DMS153 (cell line): ENCODE results near the gene TM4SF20.
"Not testable (repeated sequence)": the region's sequence is repeated elsewhere in the genome, so short reads cannot be mapped to it uniquely, and the experiment has no call there.

ENCODE experiments used
- DNase-seq: peaks from one replicate; lab custom pipeline; 2025; lab: John Stamatoyannopoulos, UW

Gene TM4SF20

GRCh38 chr2:227367427-227367795 lies 11.7 kb downstream of the TM4SF20 start:
- no peak for DNase-seq

- DNase-seq = no peak
Measured at GRCh38 chr2:227366769-227367426, 12.2 kb downstream of the TM4SF20 start.

- no peak for DNase-seq
Measured at GRCh38 chr2:227365833-227366232, 13.3 kb downstream of the TM4SF20 start.

GRCh38 chr2:227364585-227365263 lies 14.4 kb downstream of the TM4SF20 start:
- not testable (repeated sequence) for DNase-seq

- DNase-seq = no peak
Measured at GRCh38 chr2:227363756-227364155, 15.3 kb downstream of the TM4SF20 start.

GRCh38 chr2:227360351-227360750 lies 18.8 kb downstream of the TM4SF20 start:
- DNase-seq = no peak

GRCh38 chr2:227351639-227352038 lies 27.5 kb downstream of the TM4SF20 start:
- DNase-seq = no peak

- no peak for DNase-seq
Measured at GRCh38 chr2:227349989-227350612, 29.0 kb downstream of the TM4SF20 start.

GRCh38 chr2:227348324-227348723 lies 30.8 kb downstream of the TM4SF20 start:
- DNase-seq = no peak

GRCh38 chr2:227347117-227347516 lies 32.0 kb downstream of the TM4SF20 start:
- no peak for DNase-seq

- DNase-seq = no peak
Measured at GRCh38 chr2:227344231-227344630, 34.9 kb downstream of the TM4SF20 start.

- DNase-seq = no peak
Measured at GRCh38 chr2:227341553-227341952, 37.6 kb downstream of the TM4SF20 start.

- no peak for DNase-seq
Measured at GRCh38 chr2:227340106-227340505, 39.0 kb downstream of the TM4SF20 start.

GRCh38 chr2:227339098-227339599 lies 40.0 kb downstream of the TM4SF20 start:
- no peak for DNase-seq

GRCh38 chr2:227337442-227337841 lies 41.7 kb downstream of the TM4SF20 start:
- no peak for DNase-seq

GRCh38 chr2:227335713-227336112 lies 43.4 kb downstream of the TM4SF20 start:
- DNase-seq = no peak

- no peak for DNase-seq
Measured at GRCh38 chr2:227326783-227327182, 52.3 kb downstream of the TM4SF20 start.

- DNase-seq = no peak
Measured at GRCh38 chr2:227325839-227326195, 53.3 kb downstream of the TM4SF20 start.

- peak; percentile 83 for DNase-seq
Measured at GRCh38 chr2:227324995-227325838, 53.9 kb downstream of the TM4SF20 start, which contains the start of gene MFF. TSS of gene MFF (plus strand) at chr2:227325251. CDS start at chr2:227330666, 5,415 bp downstream.

GRCh38 chr2:227324642-227324994 lies 54.5 kb downstream of the TM4SF20 start:
- no peak for DNase-seq

- no peak for DNase-seq
Measured at GRCh38 chr2:227323818-227324217, 55.3 kb downstream of the TM4SF20 start.

- no peak for DNase-seq
Measured at GRCh38 chr2:227322530-227323205, 56.4 kb downstream of the TM4SF20 start.
